ENCODE data around the gene PRDM8. TPM values are rescaled to one million over a fixed set of nuclear protein-coding genes. Genes with fewer than 3 reads are reported as not detected.

Gene PRDM8
- total RNA-seq, 4 donors from 2014 or later: 3.5 to 12.6 (median 10.3) TPM

DNA sequence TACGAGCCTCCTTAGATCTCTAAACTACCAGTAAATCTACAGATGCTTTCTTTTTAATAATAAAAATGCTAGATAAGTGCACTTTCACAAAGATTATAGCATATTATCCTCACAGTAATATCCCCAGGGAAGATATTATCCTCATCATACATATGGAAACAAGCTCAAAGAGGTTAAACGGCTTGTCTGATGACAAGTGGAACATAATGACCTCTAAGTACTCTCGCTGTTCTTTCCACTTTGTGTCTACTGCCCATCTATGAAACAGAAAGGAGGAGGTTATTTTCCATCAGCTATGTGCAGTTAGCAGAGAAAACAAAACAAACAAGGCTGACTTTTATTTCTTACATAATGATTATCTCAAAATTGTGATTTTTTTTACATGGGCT lies 42.8 kb upstream of the PRDM8 start:
- Histone ChIP-seq H3K36me3 (no peaks in the 10 kb centered on the region), H3K27me3 (no peaks in the 10 kb centered on the region), H3K9me3 (no peaks in the 10 kb centered on the region), H3K4me1 (peaks cover 0 to 8% (median 0%) of the 10 kb centered on the region in 4 donors), H3K4me3 (no peak overlapping the region), H3K27ac (peak overlapping the region in 2 of 4 donors; percentile 30 to 46)
- TF ChIP-seq POLR2A (IDR thresholded peaks at IDR 0.05) (no peak), EP300 (IDR thresholded peaks at IDR 0.05) (no peak)
- TF ChIP-seq, protein P1, sequence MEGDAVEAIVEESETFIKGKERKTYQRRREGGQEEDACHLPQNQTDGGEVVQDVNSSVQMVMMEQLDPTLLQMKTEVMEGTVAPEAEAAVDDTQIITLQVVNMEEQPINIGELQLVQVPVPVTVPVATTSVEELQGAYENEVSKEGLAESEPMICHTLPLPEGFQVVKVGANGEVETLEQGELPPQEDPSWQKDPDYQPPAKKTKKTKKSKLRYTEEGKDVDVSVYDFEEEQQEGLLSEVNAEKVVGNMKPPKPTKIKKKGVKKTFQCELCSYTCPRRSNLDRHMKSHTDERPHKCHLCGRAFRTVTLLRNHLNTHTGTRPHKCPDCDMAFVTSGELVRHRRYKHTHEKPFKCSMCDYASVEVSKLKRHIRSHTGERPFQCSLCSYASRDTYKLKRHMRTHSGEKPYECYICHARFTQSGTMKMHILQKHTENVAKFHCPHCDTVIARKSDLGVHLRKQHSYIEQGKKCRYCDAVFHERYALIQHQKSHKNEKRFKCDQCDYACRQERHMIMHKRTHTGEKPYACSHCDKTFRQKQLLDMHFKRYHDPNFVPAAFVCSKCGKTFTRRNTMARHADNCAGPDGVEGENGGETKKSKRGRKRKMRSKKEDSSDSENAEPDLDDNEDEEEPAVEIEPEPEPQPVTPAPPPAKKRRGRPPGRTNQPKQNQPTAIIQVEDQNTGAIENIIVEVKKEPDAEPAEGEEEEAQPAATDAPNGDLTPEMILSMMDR (IDR thresholded peaks at IDR 0.05): no peak
- WGBS, 2 donors: 44 to 46% methylated on average over 3 of the region's 3 CpGs
- no peak for DNase-seq (ENCODE audit: low spot score in 2 of 2)

DNA sequence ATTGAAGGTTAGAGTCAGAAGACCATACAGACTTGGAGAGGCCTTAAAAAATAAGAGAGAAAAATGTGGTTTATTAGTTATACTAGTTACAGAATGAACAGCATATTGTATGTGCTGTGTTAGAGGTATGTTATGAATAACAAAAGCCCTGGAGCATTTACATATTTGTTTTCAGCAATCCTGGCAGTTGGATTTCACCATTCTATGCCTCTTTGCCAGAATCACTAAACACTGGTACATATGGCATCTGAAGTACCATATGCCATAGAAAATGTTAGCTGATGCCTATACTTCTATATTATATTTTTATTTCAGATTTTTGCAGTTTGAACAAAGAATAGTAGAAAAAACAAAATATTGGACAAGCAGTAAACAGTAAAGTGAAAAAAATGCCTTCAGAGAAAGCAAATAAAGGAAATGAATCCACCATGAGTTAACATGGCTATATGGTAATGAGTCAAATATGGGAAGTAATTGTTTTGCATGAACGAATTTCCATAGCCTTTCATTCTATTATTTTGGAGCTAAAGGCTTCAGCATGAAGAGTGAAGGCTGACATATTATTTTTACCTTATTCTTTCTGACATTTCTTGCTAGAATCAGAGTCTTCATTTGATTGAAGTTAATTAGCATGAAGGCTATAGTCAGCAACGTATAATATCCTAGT lies 41.9 kb upstream of the PRDM8 start:
- H3K27me3 ChIP-seq: no peaks in the 10 kb centered on the region
- WGBS, 2 donors: 73 to 76% methylated on average over 2 of the region's 2 CpGs
- TF ChIP-seq, protein P1 (IDR thresholded peaks at IDR 0.05): no peak
- no peak for TF ChIP-seq POLR2A (IDR thresholded peaks at IDR 0.05)
- no peak for TF ChIP-seq EP300 (IDR thresholded peaks at IDR 0.05)
- no peak overlapping the region for H3K4me3 ChIP-seq
- no peaks in the 10 kb centered on the region for H3K36me3 ChIP-seq
- H3K27ac ChIP-seq: peak overlapping the region in 2 of 4 donors; percentile 30
- no peaks in the 10 kb centered on the region for H3K9me3 ChIP-seq
- H3K4me1 ChIP-seq: peaks cover 0 to 8% (median 0%) of the 10 kb centered on the region in 4 donors
- no peak for DNase-seq (ENCODE audit: low spot score in 2 of 2)

DNA sequence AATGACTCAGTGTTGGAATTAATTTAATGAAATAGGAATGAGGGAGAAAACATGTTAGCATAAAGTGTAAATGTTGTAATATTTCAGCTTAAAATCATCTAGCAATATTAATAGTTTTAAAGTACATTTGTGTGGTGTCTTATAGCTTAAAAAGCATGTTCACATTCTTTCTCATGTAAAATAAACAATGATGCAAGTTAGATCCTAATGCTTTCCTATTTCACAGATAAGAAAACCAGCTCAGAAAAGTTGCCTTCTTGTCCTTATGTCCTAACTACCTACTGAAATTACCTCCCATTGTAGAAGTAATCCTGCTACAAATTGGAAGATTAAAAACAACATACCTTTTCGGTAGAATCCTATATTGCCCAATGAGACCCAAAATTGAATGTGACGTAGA lies 40.9 kb upstream of the PRDM8 start:
- Histone ChIP-seq H3K9me3 (no peaks in the 10 kb centered on the region), H3K36me3 (no peaks in the 10 kb centered on the region), H3K27me3 (no peaks in the 10 kb centered on the region), H3K4me3 (no peak overlapping the region), H3K27ac (no peak overlapping the region), H3K4me1 (peaks cover 0 to 8% (median 0%) of the 10 kb centered on the region in 4 donors)
- no peak for TF ChIP-seq EP300 (IDR thresholded peaks at IDR 0.05)
- TF ChIP-seq, protein P1 (IDR thresholded peaks at IDR 0.05): no peak
- TF ChIP-seq POLR2A (IDR thresholded peaks at IDR 0.05): no peak
- WGBS, 2 donors: 94 to 100% methylated on average over 2 of the region's 2 CpGs
- DNase-seq (ENCODE audit: low spot score in 2 of 2): no peak

DNA sequence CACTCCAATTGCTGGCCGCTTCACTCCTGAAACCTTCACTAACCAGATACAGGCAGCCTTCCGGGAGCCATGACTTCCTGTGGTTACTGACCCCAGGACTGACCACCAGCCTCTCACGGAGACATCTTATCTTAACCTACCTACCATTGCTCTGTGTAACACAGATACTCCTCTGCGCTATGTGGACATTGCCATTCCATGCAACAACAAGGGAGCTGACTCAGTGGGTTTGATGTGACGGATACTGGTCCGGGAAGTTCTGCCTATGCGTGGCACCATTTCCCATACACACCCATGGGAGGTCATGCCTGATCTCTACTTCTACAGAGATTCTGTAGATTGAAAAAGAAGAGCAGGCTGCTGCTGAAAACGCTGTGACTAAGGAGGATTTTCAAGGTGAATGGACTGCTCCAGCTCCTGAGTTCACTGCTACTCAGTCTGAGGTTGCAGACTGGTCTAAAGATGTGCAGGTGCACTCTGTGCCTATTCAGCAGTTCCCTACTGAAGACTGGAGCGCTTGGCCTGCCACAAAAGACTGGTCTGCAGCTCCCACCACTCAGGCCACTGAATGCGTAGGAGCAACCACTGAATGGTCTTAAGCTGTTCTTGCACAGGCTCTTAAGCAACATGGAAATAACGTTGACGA lies 35.8 kb upstream of the PRDM8 start:
- no peaks in the 10 kb centered on the region for H3K4me1 ChIP-seq
- DNase-seq (ENCODE audit: low spot score in 2 of 2): no peak
- TF ChIP-seq POLR2A (IDR thresholded peaks at IDR 0.05): no peak
- no peak for TF ChIP-seq EP300 (IDR thresholded peaks at IDR 0.05)
- TF ChIP-seq, protein P1 (IDR thresholded peaks at IDR 0.05): no peak
- peaks cover 0 to 5% (median 0%) of the 10 kb centered on the region in 4 donors for H3K9me3 ChIP-seq
- 90 to 96% methylated on average over 9 to 12 of the region's 12 CpGs for WGBS, 2 donors
- no peaks in the 10 kb centered on the region for H3K27me3 ChIP-seq
- H3K4me3 ChIP-seq: no peak overlapping the region
- H3K36me3 ChIP-seq: no peaks in the 10 kb centered on the region
- H3K27ac ChIP-seq: no peak overlapping the region

DNA sequence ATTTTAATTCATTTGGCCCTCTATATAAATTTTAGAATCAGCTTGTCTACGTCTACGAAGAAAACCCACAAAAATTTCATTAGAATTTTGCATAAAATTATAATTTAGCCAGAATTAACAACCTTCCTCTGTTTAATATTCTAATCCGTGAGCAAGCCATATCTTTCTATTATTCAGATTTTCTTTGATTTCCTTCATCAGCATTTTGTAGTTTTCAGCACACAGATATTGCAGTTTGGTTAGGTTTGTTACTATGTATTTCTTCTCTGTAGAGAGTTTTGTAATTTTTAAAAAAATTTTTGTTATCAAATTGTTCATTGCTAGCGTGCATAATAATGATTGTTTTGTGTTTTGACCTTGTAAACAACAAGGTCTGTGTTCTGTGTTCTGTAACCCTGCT lies 34.9 kb upstream of the PRDM8 start:
- Histone ChIP-seq H3K4me3 (no peak overlapping the region), H3K9me3 (peaks cover 0 to 5% (median 0%) of the 10 kb centered on the region in 4 donors), H3K4me1 (no peaks in the 10 kb centered on the region), H3K27ac (no peak overlapping the region), H3K36me3 (no peaks in the 10 kb centered on the region), H3K27me3 (no peaks in the 10 kb centered on the region)
- TF ChIP-seq, protein P1 (IDR thresholded peaks at IDR 0.05): no peak
- no peak for TF ChIP-seq EP300 (IDR thresholded peaks at IDR 0.05)
- TF ChIP-seq POLR2A (IDR thresholded peaks at IDR 0.05): no peak
- DNase-seq (ENCODE audit: low spot score in 2 of 2): no peak
- 81 to 89% methylated on average over 4 of the region's 4 CpGs for WGBS, 2 donors

Measured in tibial nerve (tissue), 4 donors.